MM.1S (cell line): ENCODE measurements around the gene HIP1.
"Not testable (repeated sequence)": the region's sequence is repeated elsewhere in the genome, so short reads cannot be mapped to it uniquely, and the experiment has no call there.

Experiments
- DNase-seq: peaks from one replicate; pipeline ENCODE4 v3.0.0-alpha.2; 2015
- H2AFZ ChIP-seq: fragments of 300-600 bp; sonication (generic); 2 replicates; pipeline ENCODE4 v1.6.0; 2016; ENCODE audit warnings: antibody characterized with exemption, low read length
- H3F3A ChIP-seq: fragments of 300-600 bp; sonication (generic); 2 replicates; pipeline ENCODE4 v1.6.1; 2016; ENCODE audit warnings: mild to moderate bottlenecking, antibody characterized with exemption, low read length, moderate library complexity, mixed read lengths; ENCODE audit not compliant: insufficient read depth
- H3K27ac ChIP-seq: fragments of 300-600 bp; sonication (generic); 2 replicates; pipeline ENCODE4 v1.5.1; 2016; ENCODE audit warnings: mild to moderate bottlenecking, low read length
- H3K27me3 ChIP-seq: fragments of 300-600 bp; sonication (generic); replicated peaks from 2 replicates; pipeline ENCODE4 v1.6.0; 2016; ENCODE audit warnings: low read length; ENCODE audit not compliant: insufficient read depth
- H3K36me3 ChIP-seq: fragments of 300-600 bp; sonication (generic); replicated peaks from 2 replicates; pipeline ENCODE4 v1.6.1; 2016; ENCODE audit warnings: mild to moderate bottlenecking, low read length, mixed read lengths; ENCODE audit not compliant: insufficient read depth
- H3K4me1 ChIP-seq: fragments of 300-600 bp; sonication (generic); 2 replicates; pipeline ENCODE4 v1.6.1; 2016; ENCODE audit warnings: low read length, mixed read lengths
- H3K4me2 ChIP-seq: fragments of 300-600 bp; sonication (generic); 2 replicates; pipeline ENCODE4 v1.6.0; 2016; ENCODE audit warnings: low read depth, low read length
- H3K4me3 ChIP-seq: fragments of 300-600 bp; sonication (generic); 2 replicates; pipeline ENCODE4 v1.5.1; 2016; ENCODE audit warnings: low read length, mixed read lengths
- H3K79me2 ChIP-seq: fragments of 300-600 bp; sonication (generic); 2 replicates; pipeline ENCODE4 v1.6.1; 2016; ENCODE audit warnings: mixed run types, low read length, mixed read lengths
- H3K9ac ChIP-seq: fragments of 300-600 bp; sonication (generic); 2 replicates; pipeline ENCODE4 v1.6.1; 2016; ENCODE audit warnings: low read length, mixed read lengths
- H3K9me2 ChIP-seq: fragments of 300-600 bp; sonication (generic); replicated peaks from 2 replicates; pipeline ENCODE4 v1.6.1; 2016; ENCODE audit warnings: mild to moderate bottlenecking, low read length, mixed read lengths; ENCODE audit not compliant: insufficient read depth
- H3K9me3 ChIP-seq: fragments of 300-600 bp; sonication (generic); replicated peaks from 2 replicates; pipeline ENCODE4 v1.6.1; 2016; ENCODE audit warnings: mild to moderate bottlenecking, low read length, mixed read lengths; ENCODE audit not compliant: insufficient read depth
- H4K20me1 ChIP-seq: fragments of 300-600 bp; sonication (generic); 2 replicates; pipeline ENCODE4 v1.6.1; 2016; ENCODE audit warnings: mild to moderate bottlenecking, low read length, moderate library complexity, mixed read lengths; ENCODE audit not compliant: insufficient read depth
- EZH2 ChIP-seq: fragments of 300-600 bp; sonication (generic); optimal IDR thresholded peaks from 2 replicates; pipeline ENCODE3; 2017; ENCODE audit warnings: low read depth, mild to moderate bottlenecking, antibody characterized with exemption, low read length, mixed read lengths
- EZH2phosphoT487 ChIP-seq: fragments of 300-600 bp; sonication (generic); IDR thresholded peaks from 2 replicates; pipeline ENCODE4 v1.6.1; 2018; ENCODE audit warnings: antibody characterized with exemption, low read length
- TF ChIP-seq, protein P1 (sequence below): fragments of 300-600 bp; sonication (generic); IDR thresholded peaks from 2 replicates; pipeline ENCODE4 v1.5.1; 2016; ENCODE audit warnings: antibody characterized with exemption, low read length, mixed read lengths

The HIP1 gene

DNA sequence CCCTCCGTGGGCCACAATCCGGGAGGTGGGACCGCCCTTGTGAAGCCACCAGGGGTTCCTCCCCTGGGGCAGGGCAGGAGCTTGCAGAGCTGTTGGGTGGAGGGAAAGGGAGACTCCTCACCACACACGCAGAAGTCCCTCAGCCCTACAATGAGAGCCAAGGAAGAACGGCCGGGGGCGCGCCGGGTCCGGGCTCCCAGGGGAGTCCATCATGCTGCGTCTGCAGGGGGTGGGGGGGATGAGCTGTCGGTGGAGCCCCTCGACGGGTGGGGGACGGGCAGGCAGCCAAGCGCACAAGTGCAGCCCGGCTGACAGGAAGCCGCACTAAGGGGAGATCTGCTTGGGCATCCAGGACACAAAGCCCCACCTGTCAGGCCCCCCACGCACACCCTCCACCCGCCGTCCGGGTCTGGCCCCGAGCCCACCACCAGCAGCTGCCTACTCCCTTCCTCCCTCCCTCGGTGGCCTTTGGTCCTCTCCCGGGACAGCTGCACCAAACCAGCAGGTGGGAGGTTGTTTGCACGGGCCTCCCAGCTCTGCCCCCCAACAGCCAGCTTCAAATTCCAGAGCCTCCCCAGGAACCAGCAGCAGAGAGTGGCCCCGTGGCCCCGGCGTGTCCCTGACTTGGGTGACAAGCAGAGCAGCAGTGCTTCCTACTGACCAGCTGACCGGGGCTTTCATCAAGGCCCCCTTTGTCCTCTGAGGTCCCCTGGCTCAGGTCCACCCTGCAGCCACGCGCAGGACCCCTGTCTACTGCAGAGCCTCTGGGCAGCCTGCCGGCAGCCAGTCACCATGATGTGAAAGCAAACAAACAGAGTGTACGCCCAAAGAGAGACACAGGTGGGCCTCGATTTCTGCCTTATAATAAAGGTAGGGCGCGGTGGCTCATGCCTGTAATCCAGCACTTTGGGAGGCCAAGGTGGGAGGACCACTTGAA is 50.3 kb downstream of the HIP1 start:
- Histone ChIP-seq H3K27ac (no peak overlapping the region), H3K4me1 (no peaks in the 10 kb centered on the region), H3K9ac (no peak overlapping the region)

DNA sequence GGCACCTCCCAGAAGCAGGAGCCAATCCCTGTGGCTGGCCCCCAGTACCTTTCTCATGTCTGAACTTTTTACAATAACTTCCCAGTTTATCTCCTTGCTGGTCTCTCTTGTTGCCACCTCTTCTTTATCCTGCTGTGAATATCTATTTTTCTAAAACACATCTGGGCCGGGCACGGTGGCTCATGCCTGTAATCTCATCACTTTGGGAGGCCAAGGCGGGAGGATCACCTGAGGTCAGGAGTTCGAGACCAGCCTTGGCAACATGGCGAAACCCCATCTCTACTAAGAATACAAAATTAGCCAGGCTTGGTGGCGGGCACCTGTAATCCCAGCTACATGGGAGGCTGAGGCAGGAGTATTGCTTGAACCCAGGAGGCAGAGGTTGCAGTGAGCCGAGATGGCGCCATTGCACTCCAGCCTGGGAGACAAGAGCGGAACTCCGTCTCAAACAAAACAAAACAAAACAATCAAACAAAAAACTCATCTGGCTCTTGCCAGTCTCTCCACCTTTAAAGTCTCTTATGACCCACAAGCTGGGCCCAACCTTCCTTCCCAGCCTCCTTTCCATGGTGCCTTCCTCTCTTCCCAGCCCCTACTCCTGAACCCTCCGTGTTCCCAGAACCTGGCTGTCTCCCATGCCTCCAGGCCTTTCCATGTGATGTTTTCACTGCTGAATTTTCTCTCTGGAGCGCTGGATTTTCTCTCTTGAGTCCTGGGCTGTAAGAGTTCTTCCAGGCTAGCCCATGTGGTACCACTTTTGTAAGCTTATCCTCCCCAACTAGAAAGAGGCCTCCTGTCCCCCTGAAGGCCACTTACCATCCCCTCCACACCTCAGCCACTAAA is 51.3 kb downstream of the HIP1 start:
- Histone ChIP-seq H3K4me2 (no peak overlapping the region), H2AFZ (no peak overlapping the region), H3K79me2 (no peaks in the 10 kb centered on the region), H3K9me3 (no peaks in the 10 kb centered on the region), H3F3A (no peaks in the 10 kb centered on the region), H3K27me3 (no peaks in the 10 kb centered on the region), H3K27ac (no peak overlapping the region), H4K20me1 (no peaks in the 10 kb centered on the region), H3K4me3 (no peak overlapping the region), H3K36me3 (no peaks in the 10 kb centered on the region), H3K9me2 (no peaks in the 10 kb centered on the region), H3K4me1 (no peaks in the 10 kb centered on the region), H3K9ac (no peak overlapping the region)
- DNase-seq: no peak
- TF ChIP-seq EZH2: no peak
- TF ChIP-seq, protein P1, sequence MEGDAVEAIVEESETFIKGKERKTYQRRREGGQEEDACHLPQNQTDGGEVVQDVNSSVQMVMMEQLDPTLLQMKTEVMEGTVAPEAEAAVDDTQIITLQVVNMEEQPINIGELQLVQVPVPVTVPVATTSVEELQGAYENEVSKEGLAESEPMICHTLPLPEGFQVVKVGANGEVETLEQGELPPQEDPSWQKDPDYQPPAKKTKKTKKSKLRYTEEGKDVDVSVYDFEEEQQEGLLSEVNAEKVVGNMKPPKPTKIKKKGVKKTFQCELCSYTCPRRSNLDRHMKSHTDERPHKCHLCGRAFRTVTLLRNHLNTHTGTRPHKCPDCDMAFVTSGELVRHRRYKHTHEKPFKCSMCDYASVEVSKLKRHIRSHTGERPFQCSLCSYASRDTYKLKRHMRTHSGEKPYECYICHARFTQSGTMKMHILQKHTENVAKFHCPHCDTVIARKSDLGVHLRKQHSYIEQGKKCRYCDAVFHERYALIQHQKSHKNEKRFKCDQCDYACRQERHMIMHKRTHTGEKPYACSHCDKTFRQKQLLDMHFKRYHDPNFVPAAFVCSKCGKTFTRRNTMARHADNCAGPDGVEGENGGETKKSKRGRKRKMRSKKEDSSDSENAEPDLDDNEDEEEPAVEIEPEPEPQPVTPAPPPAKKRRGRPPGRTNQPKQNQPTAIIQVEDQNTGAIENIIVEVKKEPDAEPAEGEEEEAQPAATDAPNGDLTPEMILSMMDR: no peak
- TF ChIP-seq EZH2phosphoT487: no peak

More for the DNA sequence above, 50.3 kb downstream of the HIP1 start:
- H3K4me3 ChIP-seq: no peak overlapping the region
- no peaks in the 10 kb centered on the region for H3K27me3 ChIP-seq
- no peaks in the 10 kb centered on the region for H3K79me2 ChIP-seq
- H3K9me2 ChIP-seq: no peaks in the 10 kb centered on the region
- H2AFZ ChIP-seq: no peak overlapping the region
- no peaks in the 10 kb centered on the region for H3K36me3 ChIP-seq
- H3F3A ChIP-seq: no peaks in the 10 kb centered on the region
- no peaks in the 10 kb centered on the region for H4K20me1 ChIP-seq
- no peak for DNase-seq
- no peak for TF ChIP-seq EZH2phosphoT487
- TF ChIP-seq, protein P1: no peak
- TF ChIP-seq EZH2: no peak
- H3K4me2 ChIP-seq: no peak overlapping the region
- H3K9me3 ChIP-seq: no peaks in the 10 kb centered on the region

DNA sequence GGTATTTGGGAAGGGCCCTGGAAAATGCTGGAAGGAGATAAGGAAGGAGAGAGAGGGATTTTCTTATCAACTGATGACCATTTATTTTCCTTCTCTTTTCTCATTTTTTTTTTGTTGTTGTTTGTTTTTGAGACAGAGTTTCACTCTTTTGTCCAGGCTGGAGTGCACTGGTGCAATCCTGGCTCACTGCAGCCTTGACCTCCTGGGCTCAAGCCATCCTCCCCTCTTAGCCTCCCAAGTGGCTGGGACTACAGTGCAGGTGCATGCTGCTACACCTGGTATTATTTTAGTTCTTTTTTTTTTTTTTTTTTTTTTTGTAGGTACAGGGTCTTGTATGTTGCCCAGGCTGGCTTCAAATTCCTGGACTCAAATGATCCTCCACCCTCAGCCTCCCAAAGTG is 52.2 kb downstream of the HIP1 start:
- Histone ChIP-seq H3K4me3 (no peak overlapping the region), H3K9me3 (no peaks in the 10 kb centered on the region), H3K27ac (no peak overlapping the region), H2AFZ (no peak overlapping the region), H4K20me1 (no peaks in the 10 kb centered on the region), H3K79me2 (no peaks in the 10 kb centered on the region), H3K9me2 (no peaks in the 10 kb centered on the region), H3F3A (no peaks in the 10 kb centered on the region), H3K4me1 (no peaks in the 10 kb centered on the region), H3K4me2 (no peak overlapping the region), H3K27me3 (no peaks in the 10 kb centered on the region), H3K36me3 (no peaks in the 10 kb centered on the region), H3K9ac (no peak overlapping the region)
- no peak for DNase-seq
- TF ChIP-seq, protein P1: no peak
- TF ChIP-seq EZH2 (no peak), EZH2phosphoT487 (no peak)

DNA sequence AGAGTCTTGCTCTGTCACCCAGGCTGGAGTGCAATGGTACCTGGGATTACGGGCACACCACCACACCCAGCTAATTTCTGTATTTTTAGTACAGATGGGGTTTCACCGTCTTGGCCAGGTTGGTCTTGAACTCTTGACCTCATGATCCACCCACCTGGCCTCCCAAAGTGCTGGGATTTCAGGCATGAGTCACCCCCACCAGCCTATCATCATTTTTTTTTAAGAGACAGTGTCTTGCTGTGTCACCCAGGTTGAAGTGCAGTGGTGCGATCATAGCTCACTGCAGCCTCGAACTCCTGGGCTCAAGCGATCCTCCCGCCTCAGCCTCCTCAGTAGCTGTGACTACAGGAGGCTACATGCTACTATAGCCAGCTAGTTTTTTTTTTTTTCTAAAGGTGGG is 56.7 kb downstream of the HIP1 start:
- not testable (repeated sequence) for H3K4me2 ChIP-seq, H3K9me3 ChIP-seq, H3K36me3 ChIP-seq, H3K4me3 ChIP-seq, H3K27ac ChIP-seq, H2AFZ ChIP-seq, H3K27me3 ChIP-seq, H4K20me1 ChIP-seq, H3K4me1 ChIP-seq, H3K79me2 ChIP-seq, H3K9me2 ChIP-seq, DNase-seq, H3K9ac ChIP-seq, H3F3A ChIP-seq
